GM12878 (cell line): ENCODE results near the gene ME3. TPM values are rescaled to one million over a fixed set of nuclear protein-coding genes. Genes with fewer than 3 reads are reported as not detected.

Source experiments
- ATAC-seq: fragments of 200-7000 bp; cut with Tn5 transposase; 3 replicates; pipeline ENCODE4 v1.9.1; 2020; ENCODE audit warnings: mild to moderate bottlenecking, moderate library complexity
- BruUV-seq: library from RNA; stranded (reverse); fragments of 400-500 nt; replicated peaks from 2 replicates; lab custom pipeline; 2021; lab: Mats Ljungman, UMichigan
- CTCF ChIA-PET: fragments of 300-600 bp; sonication (Branson Sonifier 250); formaldehyde crosslinking; extraction: SDS; loops from one replicate; lab custom pipeline; 2021; ENCODE audit warnings: inconsistent platforms; lab: Yijun Ruan, JAX
- POLR2A ChIA-PET: fragments of 350-600 bp; formaldehyde crosslinking; extraction: SDS; loops from one replicate; lab custom pipeline; 2021; ENCODE audit warnings: inconsistent platforms; lab: Charles Lee
- RAD21 ChIA-PET: fragments of 300-600 bp; sonication (Branson Sonifier 250); formaldehyde crosslinking; loops from one replicate; lab custom pipeline; 2023; ENCODE audit warnings: antibody characterized with exemption; ENCODE audit not compliant: unreplicated experiment; lab: Charles Lee
- SMC1A ChIA-PET: fragments of 300-600 bp; sonication (Branson Sonifier 250); formaldehyde crosslinking; loops from one replicate; lab custom pipeline; 2023; ENCODE audit not compliant: unreplicated experiment, uncharacterized antibody; lab: Charles Lee
- DNase-seq: peaks from one replicate; pipeline ENCODE4 v3.0.0-alpha.2; 2011; ENCODE audit warnings: low read depth, low spot score
- FAIRE-seq: peaks from 3 replicates; lab custom pipeline; 2011; peaks lifted over from hg19 to GRCh38; lab: Jason Lieb, UNC
- H2AFZ ChIP-seq: 2 replicates; pipeline ENCODE4 v1.6.0; 2011; ENCODE audit warnings: low read depth, low read length, control low read depth; ENCODE audit not compliant: control insufficient read depth
- H3K27ac ChIP-seq: 2 replicates; pipeline ENCODE4 v1.5.1; 2011; ENCODE audit warnings: control low read depth; ENCODE audit not compliant: control insufficient read depth, insufficient read depth
- H3K27me3 ChIP-seq, 2 experiments: replicated peaks in 1 of 2; 2 replicates each; pipeline versions ENCODE4 v1.6.0 to v1.6.1; 2011; ENCODE audit warnings: low read length in 1 of 2; ENCODE audit not compliant: control insufficient read depth in 2 of 2, insufficient read depth in 2 of 2
- H3K36me3 ChIP-seq, 2 experiments: 2 replicates each; pipeline ENCODE4 v1.5.1; 2011; ENCODE audit warnings: low read length in 1 of 2; ENCODE audit not compliant: control insufficient read depth in 2 of 2, insufficient read depth in 2 of 2
- H3K4me1 ChIP-seq: 2 replicates; pipeline ENCODE4 v1.6.1; 2011; ENCODE audit warnings: mild to moderate bottlenecking, low read length, moderate library complexity, mixed read lengths; ENCODE audit not compliant: control insufficient read depth, insufficient read depth
- H3K4me2 ChIP-seq: 2 replicates; pipeline ENCODE4 v1.6.0; 2011; ENCODE audit warnings: control low read depth; ENCODE audit not compliant: control insufficient read depth, insufficient read depth
- H3K4me3 ChIP-seq: fragments of 200-600 bp; sonication (generic); 2 replicates; pipeline ENCODE4 v1.5.1; 2016
- H3K79me2 ChIP-seq: 2 replicates; pipeline ENCODE4 v1.6.0; 2011; ENCODE audit warnings: low read length; ENCODE audit not compliant: control insufficient read depth, insufficient read depth
- H3K9ac ChIP-seq: 2 replicates; pipeline ENCODE4 v1.8.0; 2011; ENCODE audit warnings: low read length, control low read depth, mixed read lengths; ENCODE audit not compliant: control insufficient read depth, insufficient read depth
- H3K9me3 ChIP-seq: replicated peaks from 3 replicates; pipeline ENCODE4 v1.5.1; 2011; ENCODE audit warnings: mild to moderate bottlenecking, low read length; ENCODE audit not compliant: control insufficient read depth, insufficient read depth
- H4K20me1 ChIP-seq: 2 replicates; pipeline ENCODE4 v1.6.0; 2011; ENCODE audit not compliant: control insufficient read depth, insufficient read depth
- GABPA ChIP-seq: IDR thresholded peaks from 2 replicates; pipeline ENCODE4 v1.6.1; 2014; ENCODE audit warnings: antibody characterized with exemption, low read depth, mild to moderate bottlenecking, inconsistent platforms
- HDAC2 ChIP-seq: fragments of 200-600 bp; sonication (generic); IDR thresholded peaks from 2 replicates; pipeline ENCODE4 v1.6.1; 2017
- KLF5 ChIP-seq: fragments of 450-650 bp; IDR thresholded peaks from 2 replicates; pipeline ENCODE4 v1.6.1; 2014; ENCODE audit warnings: mild to moderate bottlenecking; ENCODE audit not compliant: partially characterized antibody
- MEF2B ChIP-seq: fragments of 450-650 bp; IDR thresholded peaks from 2 replicates; pipeline ENCODE4 v1.6.1; 2018; ENCODE audit warnings: mild to moderate bottlenecking, moderate library complexity; ENCODE audit not compliant: partially characterized antibody, poor library complexity, severe bottlenecking
- NR2C2 ChIP-seq: IDR thresholded peaks from 2 replicates; pipeline ENCODE4 v1.6.1; 2011; ENCODE audit warnings: borderline replicate concordance, low read depth; ENCODE audit not compliant: control insufficient read depth, insufficient read length
- SMARCA5 ChIP-seq: fragments of 450-650 bp; IDR thresholded peaks from 2 replicates; pipeline ENCODE4 v1.6.1; 2017; ENCODE audit warnings: mild to moderate bottlenecking
- SUPT20H ChIP-seq: IDR thresholded peaks from 2 replicates; pipeline ENCODE4 v1.6.1; 2011; ENCODE audit warnings: low read depth, mild to moderate bottlenecking, low read length, moderate library complexity, borderline replicate concordance; ENCODE audit not compliant: control insufficient read depth
- TAF1 ChIP-seq: IDR thresholded peaks from 2 replicates; pipeline ENCODE4 v1.6.1; 2011; ENCODE audit warnings: mild to moderate bottlenecking, low read depth, low read length, borderline replicate concordance
- TBL1XR1 ChIP-seq: IDR thresholded peaks from 2 replicates; pipeline ENCODE4 v1.6.1; 2012; ENCODE audit warnings: low read depth, low read length, improper control_type of control experiment
- TCF7 ChIP-seq: IDR thresholded peaks from 2 replicates; pipeline ENCODE4 v1.6.1; 2014; ENCODE audit warnings: antibody characterized with exemption, borderline replicate concordance
- USF2 ChIP-seq: IDR thresholded peaks from 2 replicates; pipeline ENCODE4 v1.6.1; 2011; ENCODE audit warnings: low read depth, low read length, improper control_type of control experiment, borderline replicate concordance
- WRNIP1 ChIP-seq: IDR thresholded peaks from 2 replicates; pipeline ENCODE4 v1.6.1; 2011; ENCODE audit warnings: low read depth, low read length, improper control_type of control experiment, borderline replicate concordance
- ZBTB11 ChIP-seq: fragments of 450-650 bp; formaldehyde crosslinking; IDR thresholded peaks from 2 replicates; pipeline ENCODE4 v1.5.0; 2022; ENCODE audit warnings: mild to moderate bottlenecking, missing genetic modification characterization
- ZNF384 ChIP-seq: IDR thresholded peaks from 2 replicates; pipeline ENCODE4 v1.6.1; 2012; ENCODE audit warnings: low read depth, mild to moderate bottlenecking, low read length, improper control_type of control experiment, borderline replicate concordance
- WGBS: methylation state at CpG from one replicate; pipeline ENCODE4 v1.1.6; 2016; ENCODE audit warnings: low lambda C conversion rate; ENCODE audit not compliant: insufficient replicate concordance, insufficient coverage; ENCODE audit errors: missing lambda C conversion rate; 5-methylcytosine and 5-hydroxymethylcytosine counted together
- in situ Hi-C: fragments of 300-500 bp; cut with MboI; formaldehyde crosslinking; loops from 9 replicates; pipeline ENCODE4 v1.14.3; 2018; ENCODE audit warnings: mixed read lengths
- intact Hi-C: fragments of 100-400 bp; cut with micrococcal nuclease; formaldehyde crosslinking; loops from one replicate; pipeline ENCODE4 v1.14.2; 2022; ENCODE audit not compliant: unreplicated experiment
- polyA plus RNA-seq, 11 experiments: library from polyadenylated mRNA; depleted of rRNA in 4 of 11; unstranded in 6 of 11; stranded (reverse) in 5 of 11; fragments of >200 nt; fragmentation: Nextera tagmentation in 4 of 11; fragmentation: Illumina TruSeq in 1 of 11; extraction: Ambion mirVana in 4 of 11; extraction: Trizol in 1 of 11; gene quantifications; 1 replicate in 1 of 11; 2 replicates in 10 of 11; pipeline versions ENCODE4 v1.2.1 to v1.2.3, GENCODE V29; 2011 to 2016; ENCODE audit warnings: inconsistent platforms in 2 of 11, missing spikeins in 2 of 11, low read depth in 1 of 11
- total RNA-seq, 4 experiments: library from RNA; depleted of rRNA in 3 of 4; stranded (reverse); fragments of >200 nt in 3 of 4; fragmentation: Illumina TruSeq in 1 of 4; extraction: Trizol in 1 of 4; gene quantifications; 2 replicates each; pipeline versions ENCODE4 v1.2.1 to v1.2.3, GENCODE V29; 2013 to 2021

The ME3 gene
- total and polyA plus RNA-seq, 10 of the 15 experiments (the other 5 are each of a cell fraction or from before 2014, with no cell fraction given), result 0.06 to 0.40 (median 0.19) TPM; not detected in 2

- Histone ChIP-seq H3K4me3 (no peak overlapping the region), H3K4me1 (no peaks in the 10 kb centered on the region), H3K79me2 (no peaks in the 10 kb centered on the region), H3K36me3 (no peaks in the 10 kb centered on the region), H3K9me3 (no peaks in the 10 kb centered on the region), H4K20me1 (no peaks in the 10 kb centered on the region), H3K9ac (no peak overlapping the region), H2AFZ (no peak overlapping the region), H3K27ac (no peak overlapping the region), H3K27me3 (no peaks in the 10 kb centered on the region; a peak in 1 of 4 replicates), H3K4me2 (no peak overlapping the region)
- no peak for TF ChIP-seq KLF5
- TF ChIP-seq MEF2B, result no peak
- TF ChIP-seq SUPT20H, result no peak
- no peak for TF ChIP-seq WRNIP1
- no peak for TF ChIP-seq TBL1XR1
- no peak for TF ChIP-seq SMARCA5
- TF ChIP-seq HDAC2, result no peak
- TF ChIP-seq GABPA, result no peak
- TF ChIP-seq ZBTB11 (CRISPR knock-in tag), result no peak
- no peak for TF ChIP-seq TAF1
- no peak for TF ChIP-seq TCF7
- TF ChIP-seq NR2C2, result no peak
- no peak for TF ChIP-seq USF2
- no peak for TF ChIP-seq ZNF384
- CTCF ChIA-PET, result interaction anchor here (1.3 to 1.4 kb wide), 2 partner anchors 67 to 85 kb away, joined by 3 to 4 read pairs; no protein-coding TSS in a partner anchor
- POLR2A ChIA-PET, result interaction anchor here (0.7 kb wide), 1 partner anchor 267 kb away, joined by 3 read pairs; no protein-coding TSS in a partner anchor
- RAD21 ChIA-PET, result no interaction called here
- intact Hi-C loops (no loop called here), in situ Hi-C loops (no loop called here)
- whole genome bisulfite sequencing, result 0% methylated on average over 5 of the region's 5 CpGs
- FAIRE-seq (no peak), DNase-seq (no peak), ATAC-seq (no peak)
- BruUV-seq, result no TSS peak
- SMC1A ChIA-PET, result interaction anchor here (1.1 to 1.7 kb wide), 4 partner anchors 8 to 14 kb away, joined by 3 to 4 read pairs (median 4); no protein-coding TSS in a partner anchor
Measured at GRCh38 chr11:86523738-86524619, 148.4 kb downstream of the ME3 start.
